Panc1 (cell line): ENCODE data around the gene FANCD2. TPM values are rescaled to one million over a fixed set of nuclear protein-coding genes. Genes with fewer than 3 reads are reported as not detected.

Experiments
- ATAC-seq: fragments of 200-7000 bp; cut with Tn5 transposase; 2 replicates; pipeline ENCODE4 v1.9.1; 2020; ENCODE audit warnings: mild to moderate bottlenecking, moderate library complexity
- BruUV-seq: library from RNA; stranded (reverse); fragments of 400-500 nt; replicated peaks from 2 replicates; lab custom pipeline; 2021; lab: Mats Ljungman, UMichigan
- CTCF ChIA-PET: fragments of 300-600 bp; sonication (Branson Sonifier 250); formaldehyde crosslinking; loops from one replicate; lab custom pipeline; 2022; ENCODE audit warnings: antibody characterized with exemption; lab: Charles Lee
- POLR2A ChIA-PET: fragments of 300-600 bp; sonication (Branson Sonifier 250); formaldehyde crosslinking; loops from one replicate; lab custom pipeline; 2022; ENCODE audit warnings: antibody characterized with exemption; lab: Charles Lee
- DNase-seq: peaks from one replicate; pipeline ENCODE4 v3.0.0-alpha.2; 2010; ENCODE audit warnings: low read depth, low spot score
- H3K27ac ChIP-seq: 2 replicates; pipeline ENCODE4 v1.5.1; 2011; ENCODE audit warnings: mild to moderate bottlenecking, low read length, inconsistent platforms
- H3K27me3 ChIP-seq: fragments of 200-500 bp; sonication (Bioruptor generic); 2 replicates; pipeline ENCODE4 v1.6.0; 2014; ENCODE audit warnings: low read length, inconsistent platforms; ENCODE audit not compliant: control insufficient read depth, insufficient read depth
- H3K36me3 ChIP-seq: fragments of 200-500 bp; sonication (Bioruptor generic); 2 replicates; pipeline ENCODE4 v1.5.1; 2014; ENCODE audit warnings: inconsistent platforms, mild to moderate bottlenecking, low read length, moderate library complexity; ENCODE audit not compliant: control insufficient read depth, insufficient read depth
- H3K4me1 ChIP-seq: 2 replicates; pipeline ENCODE4 v1.5.1; 2011; ENCODE audit warnings: inconsistent platforms, mild to moderate bottlenecking, low read length, moderate library complexity; ENCODE audit not compliant: control insufficient read depth, insufficient read depth
- H3K4me3 ChIP-seq, 2 experiments: 2 replicates each; pipeline ENCODE4 v1.5.1; 2011 to 2012; ENCODE audit warnings: low read depth in 2 of 2, low read length in 2 of 2, mild to moderate bottlenecking in 2 of 2, inconsistent platforms in 1 of 2, moderate library complexity in 1 of 2
- H3K9me3 ChIP-seq: fragments of 200-500 bp; sonication (Bioruptor generic); 2 replicates; pipeline ENCODE4 v1.5.1; 2014; ENCODE audit warnings: low read depth, mild to moderate bottlenecking, inconsistent platforms, low read length, moderate library complexity; ENCODE audit not compliant: control insufficient read depth, insufficient read depth
- POLR2AphosphoS5 ChIP-seq: IDR thresholded peaks from 2 replicates; pipeline ENCODE4 v1.6.1; 2012; ENCODE audit warnings: mild to moderate bottlenecking, low read depth, low read length, moderate library complexity
- SIN3A ChIP-seq: IDR thresholded peaks from 2 replicates; pipeline ENCODE4 v1.6.1; 2012; ENCODE audit warnings: low read depth, mild to moderate bottlenecking, low read length, moderate library complexity, borderline replicate concordance; ENCODE audit not compliant: insufficient read depth
- TCF7L2 ChIP-seq: IDR thresholded peaks from 2 replicates; pipeline ENCODE4 v1.6.1; 2011; ENCODE audit warnings: mild to moderate bottlenecking, low read depth, low read length, inconsistent platforms
- in situ Hi-C: cut with HindIII; loops from 2 replicates; pipeline ENCODE4 v1.10.0; 2016; ENCODE audit warnings: low sequenced_read_pairs, low pct_unique_long_range_greater_than_20kb
- intact Hi-C: fragments of 100-400 bp; cut with micrococcal nuclease; formaldehyde crosslinking; loops from one replicate; pipeline ENCODE4 v1.10.0; 2022; ENCODE audit not compliant: unreplicated experiment
- total RNA-seq: library from RNA; stranded (reverse); gene quantifications from one replicate; pipeline ENCODE4 v1.2.1, GENCODE V29; 2021; ENCODE audit not compliant: unreplicated experiment
- TF ChIP-seq, protein P1 (sequence below): fragments of 450-650 bp; IDR thresholded peaks from 2 replicates; pipeline ENCODE4 v1.5.1; 2017; ENCODE audit warnings: mild to moderate bottlenecking
- TF ChIP-seq, protein P2 (sequence below), 2 experiments: IDR thresholded peaks; 2 replicates each; pipeline ENCODE4 v1.6.1; 2011 to 2012; ENCODE audit warnings: low read depth in 2 of 2, control low read depth in 1 of 2, low read length in 1 of 2, mild to moderate bottlenecking in 1 of 2, moderate library complexity in 1 of 2; ENCODE audit not compliant: insufficient read depth in 1 of 2

The FANCD2 gene
- total RNA-seq, 1 experiment from 2014 or later: 20.0 TPM

DNA sequence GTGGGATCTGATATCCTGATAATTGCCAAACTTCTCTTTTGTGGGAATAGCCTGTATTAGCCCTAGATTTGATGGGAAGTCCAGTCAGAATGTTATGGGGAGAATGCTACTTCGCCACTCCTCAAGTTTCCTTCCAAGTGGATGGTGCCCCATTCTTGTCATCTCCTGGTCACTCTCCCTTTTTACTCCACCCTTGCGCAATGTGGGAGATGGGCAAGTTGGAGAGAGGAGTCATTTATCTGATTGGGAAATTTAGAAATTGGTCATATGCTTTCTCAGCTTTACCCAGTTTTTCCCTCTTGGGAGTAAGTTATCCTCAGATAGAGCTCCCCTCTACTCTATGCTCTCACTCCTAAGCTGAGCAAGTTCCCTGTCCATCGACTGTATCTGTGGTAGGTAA lies 67.4 kb downstream of the FANCD2 start:
- DNase-seq: no peak
- POLR2A ChIA-PET: no interaction called here

DNA sequence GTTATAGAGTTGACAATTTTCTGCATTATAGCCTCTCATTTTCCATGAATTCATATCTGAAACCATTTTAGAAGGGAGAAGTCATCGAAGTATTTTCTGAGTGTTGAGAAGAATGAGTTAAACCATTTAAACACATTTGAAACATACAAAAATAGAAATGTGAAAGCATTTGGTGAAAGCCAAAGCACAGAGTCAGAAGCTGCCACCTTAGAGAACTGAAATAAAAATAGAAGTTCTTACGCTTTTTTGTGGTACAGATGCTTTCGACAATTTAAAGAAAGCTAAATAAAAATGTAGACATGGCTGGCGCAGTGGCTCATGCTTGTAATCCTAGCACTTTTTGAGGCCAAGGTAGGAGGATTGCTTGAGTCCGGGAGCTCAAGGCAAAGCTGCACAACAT lies 72.8 kb downstream of the FANCD2 start:
- Histone ChIP-seq H3K27ac (no peak overlapping the region), H3K9me3 (no peaks in the 10 kb centered on the region), H3K4me1 (no peaks in the 10 kb centered on the region), H3K27me3 (no peaks in the 10 kb centered on the region), H3K4me3 (no peak overlapping the region), H3K36me3 (peaks cover 2% of the 10 kb centered on the region; the same call in 1 of the 2 replicates)
- TF ChIP-seq POLR2AphosphoS5 (no peak), SIN3A (no peak)
- TF ChIP-seq, protein P1, sequence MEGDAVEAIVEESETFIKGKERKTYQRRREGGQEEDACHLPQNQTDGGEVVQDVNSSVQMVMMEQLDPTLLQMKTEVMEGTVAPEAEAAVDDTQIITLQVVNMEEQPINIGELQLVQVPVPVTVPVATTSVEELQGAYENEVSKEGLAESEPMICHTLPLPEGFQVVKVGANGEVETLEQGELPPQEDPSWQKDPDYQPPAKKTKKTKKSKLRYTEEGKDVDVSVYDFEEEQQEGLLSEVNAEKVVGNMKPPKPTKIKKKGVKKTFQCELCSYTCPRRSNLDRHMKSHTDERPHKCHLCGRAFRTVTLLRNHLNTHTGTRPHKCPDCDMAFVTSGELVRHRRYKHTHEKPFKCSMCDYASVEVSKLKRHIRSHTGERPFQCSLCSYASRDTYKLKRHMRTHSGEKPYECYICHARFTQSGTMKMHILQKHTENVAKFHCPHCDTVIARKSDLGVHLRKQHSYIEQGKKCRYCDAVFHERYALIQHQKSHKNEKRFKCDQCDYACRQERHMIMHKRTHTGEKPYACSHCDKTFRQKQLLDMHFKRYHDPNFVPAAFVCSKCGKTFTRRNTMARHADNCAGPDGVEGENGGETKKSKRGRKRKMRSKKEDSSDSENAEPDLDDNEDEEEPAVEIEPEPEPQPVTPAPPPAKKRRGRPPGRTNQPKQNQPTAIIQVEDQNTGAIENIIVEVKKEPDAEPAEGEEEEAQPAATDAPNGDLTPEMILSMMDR: no peak
- TF ChIP-seq, protein P2, sequence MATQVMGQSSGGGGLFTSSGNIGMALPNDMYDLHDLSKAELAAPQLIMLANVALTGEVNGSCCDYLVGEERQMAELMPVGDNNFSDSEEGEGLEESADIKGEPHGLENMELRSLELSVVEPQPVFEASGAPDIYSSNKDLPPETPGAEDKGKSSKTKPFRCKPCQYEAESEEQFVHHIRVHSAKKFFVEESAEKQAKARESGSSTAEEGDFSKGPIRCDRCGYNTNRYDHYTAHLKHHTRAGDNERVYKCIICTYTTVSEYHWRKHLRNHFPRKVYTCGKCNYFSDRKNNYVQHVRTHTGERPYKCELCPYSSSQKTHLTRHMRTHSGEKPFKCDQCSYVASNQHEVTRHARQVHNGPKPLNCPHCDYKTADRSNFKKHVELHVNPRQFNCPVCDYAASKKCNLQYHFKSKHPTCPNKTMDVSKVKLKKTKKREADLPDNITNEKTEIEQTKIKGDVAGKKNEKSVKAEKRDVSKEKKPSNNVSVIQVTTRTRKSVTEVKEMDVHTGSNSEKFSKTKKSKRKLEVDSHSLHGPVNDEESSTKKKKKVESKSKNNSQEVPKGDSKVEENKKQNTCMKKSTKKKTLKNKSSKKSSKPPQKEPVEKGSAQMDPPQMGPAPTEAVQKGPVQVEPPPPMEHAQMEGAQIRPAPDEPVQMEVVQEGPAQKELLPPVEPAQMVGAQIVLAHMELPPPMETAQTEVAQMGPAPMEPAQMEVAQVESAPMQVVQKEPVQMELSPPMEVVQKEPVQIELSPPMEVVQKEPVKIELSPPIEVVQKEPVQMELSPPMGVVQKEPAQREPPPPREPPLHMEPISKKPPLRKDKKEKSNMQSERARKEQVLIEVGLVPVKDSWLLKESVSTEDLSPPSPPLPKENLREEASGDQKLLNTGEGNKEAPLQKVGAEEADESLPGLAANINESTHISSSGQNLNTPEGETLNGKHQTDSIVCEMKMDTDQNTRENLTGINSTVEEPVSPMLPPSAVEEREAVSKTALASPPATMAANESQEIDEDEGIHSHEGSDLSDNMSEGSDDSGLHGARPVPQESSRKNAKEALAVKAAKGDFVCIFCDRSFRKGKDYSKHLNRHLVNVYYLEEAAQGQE (IDR thresholded peaks at IDR 0.05; ENCODE audit: insufficient read depth in 1 of 2, low read depth in 2 of 2, low read length in 1 of 2): no peak
- no peak for ATAC-seq
- CTCF ChIA-PET: no interaction called here
- in situ Hi-C loops (no loop called here), intact Hi-C loops (no loop called here)
- no TSS peak for BruUV-seq
- POLR2A ChIA-PET: interaction anchor here (0.6 kb wide), 1 partner anchor 12 kb away, joined by 5 read pairs; no protein-coding TSS in a partner anchor
- no peak for DNase-seq

More for the DNA sequence above, 67.4 kb downstream of the FANCD2 start:
- no peaks in the 10 kb centered on the region for H3K9me3 ChIP-seq
- no peaks in the 10 kb centered on the region for H3K4me1 ChIP-seq
- CTCF ChIA-PET: no interaction called here
- in situ Hi-C loops (no loop called here), intact Hi-C loops (no loop called here)
- ATAC-seq: no peak
- no peaks in the 10 kb centered on the region for H3K27me3 ChIP-seq
- no peak overlapping the region for H3K27ac ChIP-seq
- TF ChIP-seq POLR2AphosphoS5 (no peak), SIN3A (no peak), TCF7L2 (no peak)
- TF ChIP-seq, protein P1: no peak
- TF ChIP-seq, protein P2 (IDR thresholded peaks at IDR 0.05; ENCODE audit: insufficient read depth in 1 of 2, low read depth in 2 of 2, low read length in 1 of 2): no peak
- no TSS peak for BruUV-seq
- H3K36me3 ChIP-seq: peaks cover 2% of the 10 kb centered on the region; the same call in 1 of the 2 replicates
- no peak overlapping the region for H3K4me3 ChIP-seq
